ENCODE results near the gene CDH13.
A peak's percentile ranks its signal among the peaks of the same experiment; 100 is the strongest.

The CDH13 gene

GRCh38 chr16:83747936-83748335, 1121.2 kb downstream of the CDH13 start:
- Mint-ChIP-seq H3K27ac (no peak overlapping the region), H3K4me1 (ENCODE audit: low read depth) (peaks cover 24% of the 10 kb centered on the region), H3K36me3 (ENCODE audit: low read depth) (no peaks in the 10 kb centered on the region), H3K9me3 (no peaks in the 10 kb centered on the region), H3K27me3 (peaks cover 8% of the 10 kb centered on the region), H3K4me3 (no peak overlapping the region)
- intact Hi-C loops (cut with micrococcal nuclease) = no loop called here

DNA sequence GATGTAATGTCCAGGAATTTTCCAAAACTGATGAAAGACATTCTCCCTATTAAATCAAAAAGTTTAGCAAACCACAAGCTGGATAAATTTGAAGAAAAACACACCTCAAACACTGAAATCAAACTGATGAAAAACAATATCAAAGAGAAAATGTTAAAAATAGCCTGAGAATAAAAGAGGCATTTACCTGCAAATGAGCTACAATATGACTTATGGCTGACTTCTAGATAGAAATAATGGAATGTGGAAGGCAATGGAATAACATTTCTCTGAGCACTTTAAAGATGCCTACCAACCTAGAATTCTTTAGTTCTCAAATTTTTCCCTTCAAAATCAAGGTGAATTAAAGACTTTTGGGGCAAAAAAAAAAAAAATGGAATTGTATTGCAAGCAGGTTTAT, 1128.6 kb downstream of the CDH13 start:
- Mint-ChIP-seq H3K27me3 (peaks cover 3% of the 10 kb centered on the region), H3K9me3 (peaks cover 16% of the 10 kb centered on the region), H3K27ac (no peak overlapping the region), H3K4me3 (no peak overlapping the region), H3K36me3 (ENCODE audit: low read depth) (no peaks in the 10 kb centered on the region), H3K4me1 (ENCODE audit: low read depth) (no peaks in the 10 kb centered on the region)
- intact Hi-C loops (cut with micrococcal nuclease) = no loop called here

GRCh38 chr16:83762141-83762991, 1135.6 kb downstream of the CDH13 start:
- intact Hi-C loops (cut with micrococcal nuclease) = no loop called here
- no peak overlapping the region for H3K27ac Mint-ChIP-seq
- no peak overlapping the region for H3K4me3 Mint-ChIP-seq
- H3K27me3 Mint-ChIP-seq = no peaks in the 10 kb centered on the region
- H3K36me3 Mint-ChIP-seq (ENCODE audit: low read depth) = no peaks in the 10 kb centered on the region
- no peaks in the 10 kb centered on the region for H3K4me1 Mint-ChIP-seq (ENCODE audit: low read depth)
- no peaks in the 10 kb centered on the region for H3K9me3 Mint-ChIP-seq

DNA sequence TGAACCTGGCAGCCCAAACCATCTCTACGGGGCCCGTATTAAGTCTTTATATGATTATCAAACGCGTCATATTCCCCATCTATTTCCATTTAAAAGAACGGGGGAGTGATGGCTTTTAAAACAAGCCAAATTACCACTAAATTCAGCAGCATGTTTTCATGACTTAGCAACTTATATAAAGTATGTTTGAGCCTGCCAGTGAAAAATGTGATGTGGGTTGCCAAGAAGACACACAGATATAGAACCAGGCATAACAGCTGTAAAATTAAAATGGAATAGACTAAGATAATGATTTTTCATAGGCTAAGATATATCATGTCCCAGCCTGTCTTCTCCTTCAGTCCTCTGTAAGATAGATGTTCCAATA, 1136.2 kb downstream of the CDH13 start:
- Mint-ChIP-seq H3K27ac (no peak overlapping the region), H3K27me3 (no peaks in the 10 kb centered on the region), H3K4me1 (ENCODE audit: low read depth) (no peaks in the 10 kb centered on the region), H3K9me3 (no peaks in the 10 kb centered on the region), H3K4me3 (no peak overlapping the region), H3K36me3 (ENCODE audit: low read depth) (no peaks in the 10 kb centered on the region)
- intact Hi-C loops (cut with micrococcal nuclease) = no loop called here

- Mint-ChIP-seq H3K27ac (peak overlapping the region; percentile 78), H3K27me3 (no peaks in the 10 kb centered on the region), H3K4me1 (ENCODE audit: low read depth) (peaks cover 36% of the 10 kb centered on the region), H3K36me3 (ENCODE audit: low read depth) (no peaks in the 10 kb centered on the region), H3K4me3 (no peak overlapping the region), H3K9me3 (no peaks in the 10 kb centered on the region)
- intact Hi-C loops (cut with micrococcal nuclease) = no loop called here
Observed at GRCh38 chr16:83768986-83769385, 1142.2 kb downstream of the CDH13 start.

DNA sequence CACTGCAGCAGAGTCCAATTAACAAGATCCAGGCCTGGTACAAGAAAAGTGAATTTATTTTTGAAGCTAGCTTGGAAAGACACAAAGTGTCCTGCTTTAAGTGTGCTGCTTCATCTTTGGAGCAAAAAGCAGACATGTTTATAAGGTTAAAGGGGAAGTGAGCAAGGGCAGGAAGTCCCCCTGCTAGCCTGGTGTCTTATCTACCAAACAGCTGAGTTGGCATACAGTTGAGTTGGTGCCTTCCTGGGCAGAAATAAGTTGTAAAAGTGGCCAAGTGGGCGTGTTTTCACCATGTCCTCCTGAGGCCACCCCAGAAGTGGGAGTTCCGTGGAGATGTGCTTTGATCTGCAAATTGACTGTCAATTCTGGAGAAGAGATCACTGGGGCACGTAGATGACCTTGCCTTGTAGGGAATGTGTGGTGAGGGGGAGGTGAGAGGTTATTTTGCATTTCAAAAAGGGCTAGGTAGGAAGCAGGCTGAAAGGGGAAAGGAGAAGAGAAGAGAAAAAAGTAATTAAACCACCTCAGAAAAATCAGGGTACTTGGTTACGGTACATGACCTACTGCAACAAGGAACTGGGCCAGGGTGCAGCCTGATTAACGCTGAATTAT, 1142.7 kb downstream of the CDH13 start:
- Mint-ChIP-seq H3K4me1 (ENCODE audit: low read depth) (peaks cover 41% of the 10 kb centered on the region), H3K4me3 (peak overlapping the region; percentile 25), H3K36me3 (ENCODE audit: low read depth) (no peaks in the 10 kb centered on the region), H3K27me3 (no peaks in the 10 kb centered on the region), H3K27ac (peak overlapping the region; percentile 78), H3K9me3 (no peaks in the 10 kb centered on the region)
- intact Hi-C loops (cut with micrococcal nuclease) = loop anchor here (5.0 kb wide), 1 partner anchor 38 kb away; the partner anchor contains the start of gene HSBP1

- no peaks in the 10 kb centered on the region for H3K9me3 Mint-ChIP-seq
- H3K36me3 Mint-ChIP-seq (ENCODE audit: low read depth) = no peaks in the 10 kb centered on the region
- intact Hi-C loops (cut with micrococcal nuclease) = loop anchor here (5.0 kb wide), 1 partner anchor 36 kb away; the partner anchor contains the start of gene HSBP1
- peaks cover 46% of the 10 kb centered on the region for H3K4me1 Mint-ChIP-seq (ENCODE audit: low read depth)
- H3K4me3 Mint-ChIP-seq = no peak overlapping the region
- H3K27me3 Mint-ChIP-seq = peaks cover 3% of the 10 kb centered on the region
- H3K27ac Mint-ChIP-seq = no peak overlapping the region
Observed at GRCh38 chr16:83771306-83771942, 1144.7 kb downstream of the CDH13 start.

DNA sequence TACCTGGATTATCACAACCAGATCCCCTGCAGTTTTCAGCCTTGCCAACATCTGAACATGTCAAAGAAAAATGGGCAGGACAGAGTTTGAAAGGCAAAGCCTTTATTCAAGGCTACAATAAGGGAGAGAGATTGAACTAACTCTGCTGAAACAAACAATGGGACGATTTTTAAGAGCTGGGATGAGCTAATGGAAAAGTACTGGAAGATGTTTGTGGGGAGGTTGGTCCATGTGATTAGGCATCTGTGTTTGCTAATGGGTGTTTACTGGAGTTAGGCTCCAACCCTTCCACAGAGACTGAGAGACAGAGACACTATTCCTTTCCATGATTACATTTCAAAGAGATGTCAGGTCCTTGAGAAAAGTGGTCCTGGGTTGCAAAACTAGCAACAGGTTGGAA, 1146.0 kb downstream of the CDH13 start:
- peaks cover 14% of the 10 kb centered on the region for H3K27me3 Mint-ChIP-seq
- intact Hi-C loops (cut with micrococcal nuclease) = loop anchor here (5.0 kb wide), 1 partner anchor 34 kb away; the partner anchor contains the start of gene HSBP1

GRCh38 chr16:83774066-83774465, 1147.3 kb downstream of the CDH13 start:
- intact Hi-C loops (cut with micrococcal nuclease) = loop anchor here (5.0 kb wide), 1 partner anchor 33 kb away; the partner anchor contains the start of gene HSBP1
- Mint-ChIP-seq H3K27ac (peak overlapping the region; percentile 35), H3K36me3 (ENCODE audit: low read depth) (no peaks in the 10 kb centered on the region), H3K9me3 (no peaks in the 10 kb centered on the region), H3K27me3 (peaks cover 17% of the 10 kb centered on the region), H3K4me1 (ENCODE audit: low read depth) (peaks cover 44% of the 10 kb centered on the region), H3K4me3 (no peak overlapping the region)

More for the DNA sequence above, 1146.0 kb downstream of the CDH13 start:
- H3K9me3 Mint-ChIP-seq = no peaks in the 10 kb centered on the region
- peaks cover 53% of the 10 kb centered on the region for H3K4me1 Mint-ChIP-seq (ENCODE audit: low read depth)
- no peak overlapping the region for H3K27ac Mint-ChIP-seq
- H3K36me3 Mint-ChIP-seq (ENCODE audit: low read depth) = no peaks in the 10 kb centered on the region
- H3K4me3 Mint-ChIP-seq = no peak overlapping the region

- Mint-ChIP-seq H3K4me3 (no peak overlapping the region), H3K4me1 (ENCODE audit: low read depth) (peaks cover 39% of the 10 kb centered on the region), H3K27me3 (peaks cover 18% of the 10 kb centered on the region)
Observed at GRCh38 chr16:83776944-83777343, 1150.2 kb downstream of the CDH13 start.

DNA sequence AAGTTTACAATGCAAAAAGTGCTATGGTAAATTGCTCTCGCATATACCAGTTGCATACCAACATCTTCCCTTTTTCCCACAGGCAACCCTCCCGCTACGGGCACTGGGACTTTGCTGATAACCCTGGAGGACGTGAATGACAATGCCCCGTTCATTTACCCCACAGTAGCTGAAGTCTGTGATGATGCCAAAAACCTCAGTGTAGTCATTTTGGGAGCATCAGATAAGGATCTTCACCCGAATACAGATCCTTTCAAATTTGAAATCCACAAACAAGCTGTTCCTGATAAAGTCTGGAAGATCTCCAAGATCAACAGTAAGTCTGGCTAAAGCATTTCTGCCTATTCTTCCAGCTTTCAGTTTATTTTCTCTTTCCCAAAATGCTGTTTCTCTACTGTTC, 1153.1 kb downstream of the CDH13 start:
- Mint-ChIP-seq H3K27ac (no peak overlapping the region), H3K4me1 (ENCODE audit: low read depth) (peaks cover 26% of the 10 kb centered on the region), H3K27me3 (peaks cover 32% of the 10 kb centered on the region), H3K36me3 (ENCODE audit: low read depth) (no peaks in the 10 kb centered on the region), H3K4me3 (no peak overlapping the region), H3K9me3 (no peaks in the 10 kb centered on the region)
- intact Hi-C loops (cut with micrococcal nuclease) = no loop called here

More at GRCh38 chr16:83776944-83777343, 1150.2 kb downstream of the CDH13 start:
- Mint-ChIP-seq H3K36me3 (ENCODE audit: low read depth) (no peaks in the 10 kb centered on the region), H3K9me3 (no peaks in the 10 kb centered on the region), H3K27ac (no peak overlapping the region)
- intact Hi-C loops (cut with micrococcal nuclease) = no loop called here

DNA sequence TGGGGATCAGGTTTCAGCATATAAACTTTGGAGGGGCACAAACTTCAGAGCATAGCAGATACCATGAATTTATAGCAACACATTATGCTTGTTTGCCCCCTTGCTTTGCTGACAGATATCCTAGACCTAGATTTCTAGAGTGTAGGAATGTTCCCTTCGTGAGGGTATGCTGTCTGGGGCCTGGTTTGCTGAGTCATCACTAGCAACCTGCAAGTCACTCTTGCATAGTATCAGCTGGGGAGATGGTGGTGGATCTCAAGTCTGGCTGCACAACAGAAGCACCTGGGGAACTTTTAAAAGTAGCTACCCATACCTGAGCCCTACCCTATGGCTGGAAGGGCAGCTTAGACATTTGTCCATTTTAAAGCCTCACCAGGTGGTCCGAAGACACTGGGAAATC, 1158.7 kb downstream of the CDH13 start:
- Mint-ChIP-seq H3K27ac (no peak overlapping the region), H3K36me3 (ENCODE audit: low read depth) (no peaks in the 10 kb centered on the region), H3K4me1 (ENCODE audit: low read depth) (peaks cover 25% of the 10 kb centered on the region), H3K9me3 (no peaks in the 10 kb centered on the region), H3K27me3 (peaks cover 17% of the 10 kb centered on the region), H3K4me3 (no peak overlapping the region)
- intact Hi-C loops (cut with micrococcal nuclease) = no loop called here

DNA sequence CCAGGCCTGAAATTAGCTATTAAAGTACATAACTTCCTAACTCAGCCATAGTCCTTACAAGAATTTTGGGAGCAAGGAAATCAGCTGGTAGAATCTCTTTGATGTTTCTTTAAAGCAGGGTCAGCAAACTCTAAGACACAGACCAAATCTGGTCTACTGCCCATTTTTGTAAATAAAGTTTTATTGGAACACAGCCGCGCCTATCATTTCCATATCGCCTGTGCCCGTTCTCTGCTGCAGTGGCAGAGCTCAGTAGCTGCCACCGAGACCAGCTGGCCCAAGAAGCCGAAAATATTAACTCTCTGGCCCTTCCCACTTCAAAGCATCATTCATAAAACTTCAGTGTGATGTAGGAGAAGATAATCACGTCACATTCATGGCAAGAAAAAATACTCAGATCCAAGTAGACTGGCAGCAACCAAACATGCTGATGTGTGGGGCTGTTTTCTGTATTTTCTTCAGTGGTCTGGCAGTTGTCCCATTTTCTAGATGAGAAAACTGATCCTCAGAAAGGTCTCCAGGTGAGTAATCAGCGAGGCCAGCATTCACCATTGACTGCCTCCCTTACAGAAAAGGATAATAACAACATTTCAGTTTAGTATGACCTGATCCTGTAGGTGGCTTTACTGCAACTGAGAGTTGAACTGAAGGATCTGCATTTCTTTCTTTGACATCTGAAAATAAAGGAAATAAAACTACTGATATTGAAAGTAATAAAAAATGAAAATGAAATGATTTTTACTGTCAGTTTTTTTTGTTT, 1163.1 kb downstream of the CDH13 start:
- H3K4me3 Mint-ChIP-seq = no peak overlapping the region
- H3K4me1 Mint-ChIP-seq (ENCODE audit: low read depth) = peaks cover 17% of the 10 kb centered on the region
- H3K9me3 Mint-ChIP-seq = no peaks in the 10 kb centered on the region
- intact Hi-C loops (cut with micrococcal nuclease) = no loop called here
- peaks cover 2% of the 10 kb centered on the region for H3K27me3 Mint-ChIP-seq
- H3K36me3 Mint-ChIP-seq (ENCODE audit: low read depth) = no peaks in the 10 kb centered on the region
- H3K27ac Mint-ChIP-seq = no peak overlapping the region
